Body of pancreas (tissue), 4 donors: ENCODE results near the gene FBN1. TPM values are rescaled to one million over a fixed set of nuclear protein-coding genes. Genes with fewer than 3 reads are reported as not detected.

Source experiments
- ATAC-seq: fragments of 150-250 bp; one replicate; pipeline ENCODE4 v1.9.1; 2016
- DNase-seq, 4 donors: peaks; one replicate each; pipeline ENCODE4 v3.0.0-alpha.2; 2019
- H3K27ac ChIP-seq, 4 donors: fragments of 200-600 bp; sonication (generic); 1 replicate in 3 of 4; 2 replicates in 1 of 4; pipeline versions ENCODE4 v1.5.1 to v1.6.1; 2016 to 2019; ENCODE audit warnings: mild to moderate bottlenecking in 1 of 4, mixed read lengths in 1 of 4, moderate library complexity in 1 of 4
- H3K27me3 ChIP-seq, 2 donors: fragments of 200-600 bp; sonication (generic); one replicate each; pipeline ENCODE4 v1.6.0; 2016; ENCODE audit warnings: mild to moderate bottlenecking in 1 of 2
- H3K36me3 ChIP-seq, 2 donors: fragments of 200-600 bp; sonication (generic); replicated peaks in 1 of 2; 2 replicates each; pipeline ENCODE4 v1.5.1; 2016; ENCODE audit warnings: low read depth in 2 of 2; ENCODE audit not compliant: insufficient read depth in 1 of 2
- H3K4me1 ChIP-seq: fragments of 200-600 bp; sonication (generic); one replicate; pipeline ENCODE4 v1.6.0; 2016
- H3K4me3 ChIP-seq, 2 donors: fragments of 200-600 bp; sonication (generic); 1 replicate in 1 of 2; 2 replicates in 1 of 2; pipeline ENCODE4 v1.5.1; 2016 to 2019
- H3K9me3 ChIP-seq, 3 donors: fragments of 200-600 bp; sonication (generic); 1 replicate in 2 of 3; 2 replicates in 1 of 3; pipeline ENCODE4 v1.5.1; 2016
- CTCF ChIP-seq, 7 experiments: fragments of 450-650 bp in 4 of 7; fragments of 200-600 bp in 3 of 7; sonication (generic) in 3 of 7; IDR thresholded peaks; one replicate each; pipeline ENCODE4 v1.5.1; 2016 to 2019; ENCODE audit warnings: antibody characterized with exemption in 7 of 7
- POLR2A ChIP-seq, 3 donors: fragments of 450-650 bp; IDR thresholded peaks; one replicate each; pipeline ENCODE4 v1.6.1; 2016; ENCODE audit warnings: antibody characterized with exemption in 3 of 3, mild to moderate bottlenecking in 2 of 3
- WGBS, 2 donors: methylation state at CpG; one replicate each; pipeline ENCODE4 v1.1.5; 2017; 5-methylcytosine and 5-hydroxymethylcytosine counted together
- intact Hi-C: fragments of 100-400 bp; cut with DNase I; formaldehyde crosslinking; loops from one replicate; pipeline ENCODE4 v1.15.1; 2023
- total RNA-seq, 2 donors: library from RNA; depleted of rRNA; stranded (reverse); fragments of >200 nt; gene quantifications; one replicate each; pipeline ENCODE4 v1.1.0, GENCODE V29; 2016

FBN1 gene
- total RNA-seq, 2 donors from 2014 or later: 12.7 to 51.1 TPM

- intact Hi-C loops: loop anchor here (10.0 kb wide), 1 partner anchor 493 kb away; no protein-coding TSS in a partner anchor
- no peaks in the 10 kb centered on the region for H3K27me3 ChIP-seq
- H3K27ac ChIP-seq: no peak overlapping the region
- 61 to 66% methylated on average over 2 of the region's 2 CpGs for WGBS, 2 donors
- no peaks in the 10 kb centered on the region for H3K9me3 ChIP-seq
- no peaks in the 10 kb centered on the region for H3K36me3 ChIP-seq
- no peak overlapping the region for H3K4me3 ChIP-seq
- no peaks in the 10 kb centered on the region for H3K4me1 ChIP-seq
- no peak for DNase-seq
- no peak for ATAC-seq
- TF ChIP-seq CTCF (IDR thresholded peaks at IDR 0.05): no peak
- TF ChIP-seq POLR2A (IDR thresholded peaks at IDR 0.05): no peak
These were observed 283.8 kb downstream of the FBN1 start for GRCh38 chr15:48361685-48362084.

- H3K27ac ChIP-seq: no peak overlapping the region
- no peaks in the 10 kb centered on the region for H3K27me3 ChIP-seq
- DNase-seq (no peak), ATAC-seq (no peak)
- no peaks in the 10 kb centered on the region for H3K9me3 ChIP-seq
- TF ChIP-seq CTCF (IDR thresholded peaks at IDR 0.05) (no peak), POLR2A (IDR thresholded peaks at IDR 0.05) (no peak)
- no peaks in the 10 kb centered on the region for H3K36me3 ChIP-seq
- H3K4me1 ChIP-seq: no peaks in the 10 kb centered on the region
- WGBS, 2 donors: 65 to 70% methylated on average over 2 of the region's 2 CpGs
- intact Hi-C loops: loop anchor here (10.0 kb wide), 1 partner anchor 494 kb away; no protein-coding TSS in a partner anchor
- H3K4me3 ChIP-seq: no peak overlapping the region
These were observed 284.7 kb downstream of the FBN1 start for GRCh38 chr15:48360841-48361240.

Other genes starting within 250 kb of the FBN1 start
- 1 to 10 TPM; 3.6 to 7.9 TPM for gene CEP152, start 165.4 kb upstream of the FBN1 start, total RNA-seq
- gene EID1, start 232.4 kb upstream of the FBN1 start, total RNA-seq: 100 to 1,000 TPM in 1 of 2 donors, 10 to 100 TPM in 1; 60.0 to 182 TPM